GM12864 (cell line): ENCODE data around the gene TFAP2D.

Experiments
- DNase-seq: peaks from one replicate; pipeline ENCODE4 v3.0.0-alpha.2; 2011; ENCODE audit warnings: low read depth
- H3K4me3 ChIP-seq: 2 replicates; pipeline ENCODE4 v1.5.1; 2011; ENCODE audit warnings: mild to moderate bottlenecking, low read depth, low read length, control low read depth
- TF ChIP-seq, protein P1 (sequence below): IDR thresholded peaks from 2 replicates; pipeline ENCODE4 v1.5.1; 2011; ENCODE audit warnings: low read depth, mild to moderate bottlenecking, moderate library complexity, low read length, control low read depth, inconsistent platforms; ENCODE audit errors: missing control alignments

The TFAP2D gene

DNA sequence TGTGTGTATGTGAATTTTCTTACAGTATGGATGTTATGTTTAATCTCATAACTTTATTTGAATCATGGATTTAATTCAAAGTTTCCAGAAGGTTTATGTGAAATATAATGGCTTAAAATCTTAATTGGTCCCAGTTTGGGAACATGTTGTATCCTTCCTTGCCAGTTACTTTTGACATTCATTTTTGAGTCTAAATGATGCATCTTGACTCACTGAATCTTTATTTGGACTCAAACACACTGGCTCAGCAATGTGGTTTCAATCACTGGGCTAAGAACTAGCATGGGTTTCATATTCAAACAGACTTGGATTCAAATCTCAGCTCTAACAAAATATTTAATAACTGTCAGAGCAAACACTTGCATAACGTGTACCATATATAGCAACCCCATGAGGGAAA is 79.4 kb downstream of the TFAP2D start:
- TF ChIP-seq, protein P1, sequence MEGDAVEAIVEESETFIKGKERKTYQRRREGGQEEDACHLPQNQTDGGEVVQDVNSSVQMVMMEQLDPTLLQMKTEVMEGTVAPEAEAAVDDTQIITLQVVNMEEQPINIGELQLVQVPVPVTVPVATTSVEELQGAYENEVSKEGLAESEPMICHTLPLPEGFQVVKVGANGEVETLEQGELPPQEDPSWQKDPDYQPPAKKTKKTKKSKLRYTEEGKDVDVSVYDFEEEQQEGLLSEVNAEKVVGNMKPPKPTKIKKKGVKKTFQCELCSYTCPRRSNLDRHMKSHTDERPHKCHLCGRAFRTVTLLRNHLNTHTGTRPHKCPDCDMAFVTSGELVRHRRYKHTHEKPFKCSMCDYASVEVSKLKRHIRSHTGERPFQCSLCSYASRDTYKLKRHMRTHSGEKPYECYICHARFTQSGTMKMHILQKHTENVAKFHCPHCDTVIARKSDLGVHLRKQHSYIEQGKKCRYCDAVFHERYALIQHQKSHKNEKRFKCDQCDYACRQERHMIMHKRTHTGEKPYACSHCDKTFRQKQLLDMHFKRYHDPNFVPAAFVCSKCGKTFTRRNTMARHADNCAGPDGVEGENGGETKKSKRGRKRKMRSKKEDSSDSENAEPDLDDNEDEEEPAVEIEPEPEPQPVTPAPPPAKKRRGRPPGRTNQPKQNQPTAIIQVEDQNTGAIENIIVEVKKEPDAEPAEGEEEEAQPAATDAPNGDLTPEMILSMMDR = no peak
- H3K4me3 ChIP-seq = no peak overlapping the region
- no peak for DNase-seq

DNA sequence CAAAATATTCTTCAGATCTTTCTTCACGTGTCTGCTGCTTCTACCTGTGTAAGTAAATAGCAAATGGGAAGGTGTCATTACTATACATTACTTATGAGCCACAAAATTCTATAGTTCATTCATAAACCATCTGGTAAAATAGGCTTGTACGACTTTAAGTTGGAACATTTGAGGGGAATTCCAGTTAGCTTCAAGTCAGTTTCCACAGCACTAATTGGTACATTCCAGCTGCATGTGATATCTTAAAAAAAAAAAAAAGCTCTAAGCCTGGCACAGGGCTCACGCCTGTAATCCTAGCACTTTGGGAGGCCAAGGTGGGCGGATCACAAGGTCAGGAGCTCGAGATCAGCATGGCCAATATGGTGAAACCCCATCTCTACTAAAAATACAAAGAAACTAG is 82.2 kb downstream of the TFAP2D start:
- TF ChIP-seq, protein P1 = no peak
- DNase-seq = no peak

DNA sequence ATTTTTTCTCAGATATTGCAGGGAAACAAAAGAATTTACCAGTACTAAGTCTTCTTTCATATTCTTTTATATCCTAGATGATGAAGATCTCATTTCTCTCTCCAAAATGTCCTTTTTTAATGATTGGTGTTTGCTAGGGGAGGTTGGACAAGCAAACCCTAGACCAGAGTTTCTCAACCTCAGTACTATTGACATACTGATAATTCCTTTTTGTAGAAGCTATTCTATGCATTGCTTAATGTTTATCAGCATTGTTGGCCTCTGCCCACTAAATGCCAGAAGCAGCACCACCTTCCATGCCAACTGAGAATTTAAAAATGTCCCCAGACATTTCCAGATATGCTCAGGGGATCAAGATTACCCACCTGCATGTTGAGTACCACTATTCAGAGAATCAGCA is 91.0 kb downstream of the TFAP2D start:
- TF ChIP-seq, protein P1 = no peak
- DNase-seq = no peak
- no peak overlapping the region for H3K4me3 ChIP-seq

More for the DNA sequence above, 82.2 kb downstream of the TFAP2D start:
- H3K4me3 ChIP-seq = no peak overlapping the region

DNA sequence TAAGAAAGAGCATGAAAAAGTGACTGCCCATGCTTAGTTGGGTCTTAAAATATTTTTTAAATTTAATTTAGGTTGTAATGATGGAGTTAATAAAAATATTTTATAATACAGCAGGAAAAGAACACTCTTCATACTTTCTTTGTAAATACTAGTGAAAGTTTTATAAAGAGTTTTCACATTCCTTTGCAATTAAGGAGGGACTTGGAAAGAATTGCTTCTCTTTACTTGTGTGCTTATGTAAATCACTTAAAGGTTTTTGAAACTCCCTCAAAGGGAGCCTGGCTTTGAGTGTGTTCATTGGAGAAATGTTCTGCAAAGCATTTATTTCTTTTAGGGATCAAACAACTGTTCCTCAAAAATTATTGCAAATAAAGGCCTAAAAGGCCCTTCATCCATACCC is 93.7 kb downstream of the TFAP2D start:
- TF ChIP-seq, protein P1 = no peak
- H3K4me3 ChIP-seq = no peak overlapping the region
- DNase-seq = no peak

DNA sequence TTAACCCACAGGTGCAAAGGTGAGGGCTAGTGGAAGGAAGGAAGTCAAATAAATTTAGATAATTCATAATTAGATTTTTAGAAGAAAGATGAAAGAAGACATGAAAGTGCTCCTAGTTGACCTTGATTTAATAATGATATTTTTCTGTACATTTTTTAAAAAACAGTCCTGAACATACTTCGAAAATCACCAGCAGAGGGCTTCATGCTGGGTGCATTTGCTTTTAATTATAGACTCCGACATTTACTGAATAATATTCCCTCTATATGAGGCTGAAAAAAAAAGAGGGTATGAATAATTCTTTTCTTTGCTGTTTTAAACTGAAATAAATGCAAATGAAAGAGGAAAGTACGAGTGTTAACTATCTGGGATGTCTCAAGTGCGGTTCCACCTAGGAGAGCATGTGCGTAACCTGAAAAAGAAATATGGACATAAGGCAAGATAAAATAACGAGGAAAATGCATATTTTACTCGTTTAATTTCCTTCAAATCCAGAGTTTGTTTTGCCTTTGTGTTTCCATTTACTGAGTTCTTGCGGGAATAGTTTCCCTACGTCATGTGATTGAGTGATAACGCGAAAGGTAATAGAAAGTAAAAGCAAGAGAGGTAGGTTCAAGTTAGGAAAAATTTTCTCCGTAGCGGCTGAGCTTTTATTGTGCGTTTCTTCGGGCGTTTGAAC is 102.2 kb downstream of the TFAP2D start:
- TF ChIP-seq, protein P1 = peak; percentile 40
- no peak for DNase-seq
- H3K4me3 ChIP-seq = peak overlapping the region; percentile 70

DNA sequence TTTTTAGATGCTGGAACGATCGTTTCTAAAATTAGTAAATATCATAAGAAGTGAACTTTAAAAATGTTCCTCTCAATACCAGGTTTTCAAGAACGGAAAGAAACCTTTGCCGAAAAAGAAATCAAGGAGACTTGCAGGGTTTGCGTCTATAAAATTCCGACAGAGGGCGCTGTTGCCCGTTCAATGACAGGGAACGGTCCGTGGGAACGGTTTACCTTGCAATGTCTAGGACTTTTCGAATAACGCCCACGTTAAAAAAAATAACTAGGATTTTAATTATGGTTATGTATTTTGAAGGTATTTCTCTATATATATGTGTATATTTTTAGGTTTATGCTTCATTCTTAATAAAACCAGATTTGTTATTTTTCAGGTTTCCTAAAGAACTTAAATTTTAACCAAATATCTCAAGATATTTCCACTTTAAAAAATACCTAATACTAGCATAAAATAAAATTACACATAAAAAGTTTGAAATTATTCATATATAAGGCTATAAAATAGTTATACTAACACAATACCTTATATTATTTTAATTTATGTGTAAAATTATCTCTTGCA is 102.9 kb downstream of the TFAP2D start:
- DNase-seq = peak; percentile 27
- H3K4me3 ChIP-seq = peak overlapping the region; percentile 70
- TF ChIP-seq, protein P1 = peak; percentile 71

DNA sequence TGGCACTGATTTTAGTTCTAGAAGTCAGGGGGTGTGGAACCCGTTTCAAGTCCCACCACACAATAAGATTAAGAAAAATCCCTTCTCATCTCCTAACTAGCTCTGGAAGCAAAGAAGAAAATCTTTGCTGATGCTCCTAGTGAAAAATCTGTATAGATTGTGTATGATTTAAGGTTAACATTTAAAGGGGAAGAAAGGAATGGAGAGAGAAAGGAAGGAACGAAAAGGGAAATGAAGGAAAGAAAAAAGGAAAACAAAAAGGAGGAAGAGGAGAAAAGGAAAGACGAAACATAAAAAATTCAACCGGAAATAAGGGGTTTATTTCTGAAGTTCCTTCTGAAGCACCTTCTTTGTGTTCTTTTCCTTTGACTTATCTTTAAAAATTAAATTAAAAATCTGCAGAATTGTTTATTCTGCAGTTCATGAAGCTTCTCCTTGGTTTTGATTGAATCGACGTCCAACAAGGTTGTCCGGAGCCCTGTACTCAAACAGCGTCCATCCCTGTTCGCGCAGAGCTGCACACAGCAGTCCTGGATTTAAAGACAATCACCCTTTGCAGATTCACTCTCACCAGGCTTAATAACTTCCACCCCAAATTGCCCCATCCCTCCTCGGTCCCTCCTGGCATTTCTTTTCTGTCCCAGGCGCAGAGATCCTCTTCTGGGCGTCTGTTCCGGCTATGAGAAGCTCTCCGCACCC is 103.8 kb downstream of the TFAP2D start:
- no peak overlapping the region for H3K4me3 ChIP-seq
- TF ChIP-seq, protein P1 = no peak

More for the DNA sequence above, 103.8 kb downstream of the TFAP2D start:
- no peak for DNase-seq
